H9 (cell line): ENCODE results near the gene ELMOD1. TPM values are rescaled to one million over a fixed set of nuclear protein-coding genes. Genes with fewer than 3 reads are reported as not detected.

Source experiments
- DNase-seq: peaks from one replicate; pipeline ENCODE4 v3.0.0-alpha.2; 2017
- H2AFZ ChIP-seq: one replicate; pipeline ENCODE4 v1.6.1; 2013; ENCODE audit warnings: mild to moderate bottlenecking, low read length, control low read depth, moderate library complexity
- H2AK5ac ChIP-seq: 2 replicates; pipeline ENCODE4 v1.6.1; 2013; ENCODE audit warnings: low read length, control low read depth, mixed read lengths; ENCODE audit not compliant: insufficient read length
- H2BK120ac ChIP-seq: one replicate; pipeline ENCODE4 v1.6.1; 2013; ENCODE audit warnings: low read depth, mild to moderate bottlenecking, low read length, control low read depth, inconsistent platforms; ENCODE audit not compliant: poor library complexity, severe bottlenecking
- H2BK12ac ChIP-seq: 2 replicates; pipeline ENCODE4 v1.6.1; 2013; ENCODE audit warnings: low read length, control low read depth, mixed read lengths, low read depth; ENCODE audit not compliant: insufficient read length
- H2BK15ac ChIP-seq: 2 replicates; pipeline ENCODE4 v1.6.1; 2013; ENCODE audit warnings: low read depth, low read length, control low read depth
- H2BK20ac ChIP-seq: one replicate; pipeline ENCODE4 v1.6.1; 2013; ENCODE audit warnings: low read depth, mild to moderate bottlenecking, low read length, control low read depth, inconsistent platforms; ENCODE audit not compliant: poor library complexity, severe bottlenecking
- H2BK5ac ChIP-seq: 2 replicates; pipeline ENCODE4 v1.6.1; 2013; ENCODE audit warnings: low read length, control low read depth, mixed read lengths; ENCODE audit not compliant: insufficient read length
- H3K14ac ChIP-seq: 2 replicates; pipeline ENCODE4 v1.6.1; 2013; ENCODE audit warnings: low read length, control low read depth; ENCODE audit not compliant: insufficient read depth
- H3K18ac ChIP-seq: 2 replicates; pipeline ENCODE4 v1.6.1; 2013; ENCODE audit warnings: low read depth, mild to moderate bottlenecking, mixed read lengths, low read length, control low read depth; ENCODE audit not compliant: insufficient read length
- H3K23ac ChIP-seq: 2 replicates; pipeline ENCODE4 v1.6.1; 2013; ENCODE audit warnings: low read length, control low read depth, mixed read lengths, low read depth; ENCODE audit not compliant: insufficient read length
- H3K23me2 ChIP-seq: 2 replicates; pipeline ENCODE4 v1.6.1; 2013; ENCODE audit warnings: low read depth, mild to moderate bottlenecking, mixed read lengths, low read length, control low read depth; ENCODE audit not compliant: insufficient read length, poor library complexity, severe bottlenecking
- H3K27ac ChIP-seq: 2 replicates; pipeline ENCODE4 v1.5.1; 2013; ENCODE audit warnings: low read length, control low read depth, mixed read lengths, low read depth; ENCODE audit not compliant: insufficient read length
- H3K27me3 ChIP-seq: 2 replicates; pipeline ENCODE4 v1.6.1; 2013; ENCODE audit warnings: low read length, control low read depth, inconsistent platforms; ENCODE audit not compliant: insufficient read depth
- H3K4ac ChIP-seq: 2 replicates; pipeline ENCODE4 v1.6.1; 2013; ENCODE audit warnings: low read depth, mild to moderate bottlenecking, control low read depth, inconsistent platforms, low read length, moderate library complexity
- H3K4me1 ChIP-seq: 2 replicates; pipeline ENCODE4 v1.6.1; 2013; ENCODE audit warnings: low read length, control low read depth, inconsistent platforms; ENCODE audit not compliant: insufficient read depth
- H3K4me2 ChIP-seq: 2 replicates; pipeline ENCODE4 v1.6.1; 2013; ENCODE audit warnings: low read length, control low read depth, mixed read lengths; ENCODE audit not compliant: insufficient read length, insufficient read depth
- H3K56ac ChIP-seq: 2 replicates; pipeline ENCODE4 v1.6.1; 2013; ENCODE audit warnings: low read depth, mild to moderate bottlenecking, mixed read lengths, low read length, control low read depth; ENCODE audit not compliant: insufficient read length
- H3K79me1 ChIP-seq: 2 replicates; pipeline ENCODE4 v1.6.1; 2013; ENCODE audit warnings: low read depth, mild to moderate bottlenecking, moderate library complexity, low read length, control low read depth, inconsistent platforms; ENCODE audit not compliant: insufficient read depth, poor library complexity, severe bottlenecking
- H3K79me2 ChIP-seq: 2 replicates; pipeline ENCODE4 v1.6.1; 2013; ENCODE audit warnings: low read length, control low read depth, inconsistent platforms; ENCODE audit not compliant: insufficient read depth
- H3K9ac ChIP-seq: 2 replicates; pipeline ENCODE4 v1.6.1; 2013; ENCODE audit warnings: low read length, control low read depth, mixed read lengths; ENCODE audit not compliant: insufficient read length; ENCODE audit errors: extremely low read depth
- H3K9me3 ChIP-seq: one replicate; pipeline ENCODE4 v1.6.1; 2013; ENCODE audit warnings: low read depth, low read length, inconsistent platforms; ENCODE audit not compliant: control insufficient read depth
- H3T11ph ChIP-seq: one replicate; pipeline ENCODE4 v1.6.1; 2013; ENCODE audit warnings: mild to moderate bottlenecking, low read length, control low read depth, inconsistent platforms
- H4K20me1 ChIP-seq: one replicate; pipeline ENCODE4 v1.6.1; 2013; ENCODE audit not compliant: control insufficient read depth, insufficient read length, insufficient read depth
- H4K5ac ChIP-seq: 2 replicates; pipeline ENCODE4 v1.6.1; 2013; ENCODE audit warnings: low read depth, mild to moderate bottlenecking, mixed read lengths, low read length, control low read depth; ENCODE audit not compliant: insufficient read length
- H4K8ac ChIP-seq: replicated peaks from 2 replicates; pipeline ENCODE4 v1.6.1; 2013; ENCODE audit warnings: low read length, control low read depth, mixed read lengths, low read depth; ENCODE audit not compliant: insufficient read length
- H4K91ac ChIP-seq: 2 replicates; pipeline ENCODE4 v1.6.1; 2013; ENCODE audit warnings: low read depth, mild to moderate bottlenecking, moderate library complexity, mixed read lengths, low read length, control low read depth; ENCODE audit not compliant: insufficient read length
- H3K27ac Mint-ChIP-seq, 3 experiments: 2 replicates in 2 of 3; 3 replicates in 1 of 3; pipeline ENCODE4 v1.8.0; 2020 to 2021; ENCODE audit warnings: mixed read lengths in 3 of 3, mild to moderate bottlenecking in 1 of 3, moderate library complexity in 1 of 3
- H3K27me3 Mint-ChIP-seq: 2 replicates; pipeline ENCODE4 v1.8.0; 2021; ENCODE audit warnings: low read depth, mild to moderate bottlenecking, moderate library complexity, mixed read lengths
- H3K36me3 Mint-ChIP-seq, 3 experiments: 2 replicates in 2 of 3; 3 replicates in 1 of 3; pipeline ENCODE4 v1.8.0; 2020 to 2021; ENCODE audit warnings: low read depth in 3 of 3, mixed read lengths in 3 of 3; ENCODE audit not compliant: insufficient read depth in 1 of 3
- H3K4me1 Mint-ChIP-seq, 2 experiments: 2 replicates each; pipeline ENCODE4 v1.8.0; 2020; ENCODE audit warnings: mixed read lengths in 2 of 2
- H3K4me3 Mint-ChIP-seq, 2 experiments: 2 replicates in 1 of 2; 3 replicates in 1 of 2; pipeline ENCODE4 v1.8.0; 2020 to 2021; ENCODE audit warnings: mild to moderate bottlenecking in 2 of 2, mixed read lengths in 2 of 2, moderate library complexity in 1 of 2
- H3K9me3 Mint-ChIP-seq, 2 experiments: 2 replicates in 1 of 2; 3 replicates in 1 of 2; pipeline ENCODE4 v1.8.0; 2020; ENCODE audit warnings: mild to moderate bottlenecking in 2 of 2, mixed read lengths in 2 of 2, moderate library complexity in 1 of 2
- WGBS: extraction: QIAGEN DNeasy Blood & Tissue Kit; methylation state at CpG from one replicate; pipeline ENCODE4 v1.1.7; 2013; ENCODE audit warnings: missing lambda C conversion rate, low lambda C conversion rate, mixed read lengths; ENCODE audit not compliant: insufficient read length; ENCODE audit errors: extremely low coverage; 5-methylcytosine and 5-hydroxymethylcytosine counted together
- long read RNA-seq: library from polyadenylated mRNA; unstranded; transcript quantifications from one replicate; pipeline ENCODE4 v2.0.0, GENCODE V29; 2020
- total RNA-seq: library from RNA; stranded (reverse); gene quantifications from 2 replicates; pipeline ENCODE4 v1.2.1, GENCODE V29; 2021
- TF ChIP-seq, protein P1 (sequence below): fragments of 200-600 bp; sonication (generic); conservative IDR thresholded peaks from 3 replicates; pipeline ENCODE4 v1.8.0; 2021; ENCODE audit warnings: antibody characterized with exemption, mild to moderate bottlenecking

Gene ELMOD1
- 0.61 and 0.81 TPM in 2 replicates for total RNA-seq
- long read RNA-seq, partial matches to known transcripts = 0 of 2 reads
- long read RNA-seq, other reads (novel, unspliced or antisense) = 1 of 2 reads

DNA sequence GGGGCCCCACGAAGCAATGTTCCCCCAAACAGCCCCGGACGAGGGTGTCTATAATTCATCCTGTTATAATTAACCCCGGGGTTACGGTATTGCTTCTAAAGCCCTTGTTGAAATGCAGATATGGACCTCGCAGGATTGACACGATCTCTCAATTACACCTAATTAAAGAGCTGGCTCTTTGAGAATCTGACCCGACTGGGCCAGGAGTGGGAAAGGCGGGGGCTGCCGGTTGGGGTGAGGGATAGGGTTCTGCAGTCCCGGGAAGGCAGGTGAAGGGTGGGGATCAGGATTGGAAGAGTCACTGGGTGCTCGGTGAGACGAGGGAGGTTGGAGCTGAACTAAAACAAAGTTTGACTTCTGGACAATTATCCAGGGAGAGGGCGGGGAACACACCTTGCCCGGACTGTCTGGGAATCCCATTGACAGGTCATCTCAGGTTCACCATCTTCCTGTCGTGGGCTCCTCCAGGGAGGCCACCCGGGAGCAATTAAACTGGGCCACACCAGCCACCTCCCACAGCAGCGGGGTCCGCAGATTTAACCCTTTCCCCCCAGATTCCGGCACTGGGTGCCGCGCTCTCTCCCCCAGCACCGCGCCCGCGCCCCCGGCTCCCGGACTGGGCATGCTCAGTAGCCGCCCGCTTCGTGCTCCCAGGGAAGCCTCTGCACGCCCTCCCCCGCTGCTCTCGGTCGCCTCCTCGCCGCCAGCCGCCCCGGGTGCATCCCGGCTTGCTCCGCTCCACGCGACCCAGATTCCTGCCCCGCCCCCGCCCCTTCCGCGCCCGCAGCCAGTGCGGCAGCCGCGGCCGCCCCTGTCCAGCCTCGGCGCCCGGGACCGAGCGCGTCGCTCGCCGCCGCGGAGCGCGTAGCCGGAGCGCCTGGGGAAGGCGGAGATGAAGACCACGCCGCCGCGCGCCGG is at the start of gene ELMOD1:
TSS of gene ELMOD1 (plus strand) at position 688 of the 918 bp plus-strand sequence. CDS start 27,043 bp downstream, outside the sequence.
- Histone ChIP-seq H2BK15ac (no peak within 1 kb of the TSS), H4K20me1 (no peaks in the 10 kb centered on the region), H2AK5ac (no peak within 1 kb of the TSS), H4K5ac (no peak within 1 kb of the TSS), H3K27ac (no peak within 1 kb of the TSS), H4K91ac (no peak within 1 kb of the TSS), H3K9me3 (no peaks in the 10 kb centered on the region), H3K23ac (no peak within 1 kb of the TSS), H3T11ph (no peak within 1 kb of the TSS), H3K4ac (no peak within 1 kb of the TSS), H3K27me3 (peaks cover 32% of the 10 kb centered on the region), H2BK120ac (no peak within 1 kb of the TSS), H3K56ac (no peak within 1 kb of the TSS), H3K79me2 (no peaks in the 10 kb centered on the region), H2BK12ac (no peak within 1 kb of the TSS), H3K14ac (no peak within 1 kb of the TSS), H2AFZ (no peak within 1 kb of the TSS), H3K9ac (no peak within 1 kb of the TSS), H3K79me1 (no peaks in the 10 kb centered on the region), H3K23me2 (peaks cover 21% of the 10 kb centered on the region), H3K4me2 (peak within 1 kb of the TSS; percentile 73), H3K4me1 (peaks cover 7% of the 10 kb centered on the region; the same call in 1 of the 2 replicates), H4K8ac (no peak within 1 kb of the TSS), H3K18ac (no peak within 1 kb of the TSS), H2BK5ac (no peak within 1 kb of the TSS), H2BK20ac (no peak within 1 kb of the TSS)
- H3K36me3 Mint-ChIP-seq = no peaks in the 10 kb centered on the region
- TF ChIP-seq, protein P1, sequence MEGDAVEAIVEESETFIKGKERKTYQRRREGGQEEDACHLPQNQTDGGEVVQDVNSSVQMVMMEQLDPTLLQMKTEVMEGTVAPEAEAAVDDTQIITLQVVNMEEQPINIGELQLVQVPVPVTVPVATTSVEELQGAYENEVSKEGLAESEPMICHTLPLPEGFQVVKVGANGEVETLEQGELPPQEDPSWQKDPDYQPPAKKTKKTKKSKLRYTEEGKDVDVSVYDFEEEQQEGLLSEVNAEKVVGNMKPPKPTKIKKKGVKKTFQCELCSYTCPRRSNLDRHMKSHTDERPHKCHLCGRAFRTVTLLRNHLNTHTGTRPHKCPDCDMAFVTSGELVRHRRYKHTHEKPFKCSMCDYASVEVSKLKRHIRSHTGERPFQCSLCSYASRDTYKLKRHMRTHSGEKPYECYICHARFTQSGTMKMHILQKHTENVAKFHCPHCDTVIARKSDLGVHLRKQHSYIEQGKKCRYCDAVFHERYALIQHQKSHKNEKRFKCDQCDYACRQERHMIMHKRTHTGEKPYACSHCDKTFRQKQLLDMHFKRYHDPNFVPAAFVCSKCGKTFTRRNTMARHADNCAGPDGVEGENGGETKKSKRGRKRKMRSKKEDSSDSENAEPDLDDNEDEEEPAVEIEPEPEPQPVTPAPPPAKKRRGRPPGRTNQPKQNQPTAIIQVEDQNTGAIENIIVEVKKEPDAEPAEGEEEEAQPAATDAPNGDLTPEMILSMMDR = 0 out of 3 replicates have a peak, but pooled peaks have one; percentile 10
- H3K27me3 Mint-ChIP-seq = peaks cover 89% of the 10 kb centered on the region
- peak within 1 kb of the TSS; percentile 65 to 90 for H3K4me3 Mint-ChIP-seq
- peaks cover 28 to 36% of the 10 kb centered on the region in 2 experiments for H3K4me1 Mint-ChIP-seq
- no peak within 1 kb of the TSS for H3K27ac Mint-ChIP-seq
- DNase-seq = peak; percentile 63
- no CpG with 5 or more reads among the region's 74 CpGs for WGBS
- no peaks in the 10 kb centered on the region for H3K9me3 Mint-ChIP-seq
